ENCODE data around the gene TMEM117. TPM values are rescaled to one million over a fixed set of nuclear protein-coding genes. Genes with fewer than 3 reads are reported as not detected.

TMEM117 gene
- total and polyA plus RNA-seq, 2 donors from 2014 or later: 5.9 to 6.0 TPM

- no peaks in the 10 kb centered on the region for H3K4me1 ChIP-seq (ENCODE audit: control insufficient read depth in 2 of 3, insufficient read depth in 2 of 3, low read depth in 1 of 3, low read length in 3 of 3)
- H3K4me3 ChIP-seq (ENCODE audit: low read length in 3 of 3): no peak overlapping the region
- no peak overlapping the region for H3K9ac ChIP-seq (ENCODE audit: low read length in 3 of 3)
- H3K9me3 ChIP-seq (ENCODE audit: control insufficient read depth in 2 of 3, insufficient read depth in 1 of 3, low read length in 3 of 3): no peaks in the 10 kb centered on the region
- no peak for FAIRE-seq
- H3K27me3 ChIP-seq (ENCODE audit: control insufficient read depth, insufficient read depth, low read length): no peaks in the 10 kb centered on the region
- H3K27ac ChIP-seq (ENCODE audit: low read depth in 2 of 2, low read length in 2 of 2): no peak overlapping the region
- no peak for DNase-seq
- no peak for TF ChIP-seq CTCF (IDR thresholded peaks at IDR 0.05; ENCODE audit: borderline replicate concordance, extremely low read depth, insufficient read depth)
- no peaks in the 10 kb centered on the region for H3K36me3 ChIP-seq (ENCODE audit: control insufficient read depth in 2 of 3, insufficient read depth in 3 of 3, low read length in 3 of 3)
- intact Hi-C loops (cut with DNase I): no loop called here
Observed at GRCh38 chr12:43883311-43883710, 47.4 kb downstream of the TMEM117 start.

DNA sequence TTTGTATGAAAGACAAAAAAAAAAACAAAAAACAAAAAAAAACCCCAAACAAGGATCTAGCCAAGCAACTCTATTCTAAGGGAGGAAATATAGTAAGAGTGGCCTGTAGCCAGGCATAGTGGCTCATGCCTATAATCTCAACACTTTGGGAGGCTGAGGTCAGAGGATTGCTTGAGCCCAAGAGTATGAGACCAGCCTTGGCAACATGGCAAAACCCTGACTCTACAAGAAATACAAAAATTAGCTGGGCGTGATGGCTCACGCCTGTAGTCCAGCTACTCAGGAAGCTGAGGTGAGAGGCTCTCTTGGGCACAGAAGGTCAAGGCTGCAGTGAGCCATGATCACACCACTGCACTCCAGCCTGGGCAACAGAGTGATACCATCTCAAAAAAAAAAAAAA, 47.9 kb downstream of the TMEM117 start:
- FAIRE-seq: no peak
- H3K4me3 ChIP-seq (ENCODE audit: low read length in 3 of 3): no peak overlapping the region
- no peaks in the 10 kb centered on the region for H3K27me3 ChIP-seq (ENCODE audit: control insufficient read depth, insufficient read depth, low read length)
- no peaks in the 10 kb centered on the region for H3K36me3 ChIP-seq (ENCODE audit: control insufficient read depth in 2 of 3, insufficient read depth in 3 of 3, low read length in 3 of 3)
- no peak overlapping the region for H3K27ac ChIP-seq (ENCODE audit: low read depth in 2 of 2, low read length in 2 of 2)
- H3K9ac ChIP-seq (ENCODE audit: low read length in 3 of 3): no peak overlapping the region
- H3K9me3 ChIP-seq (ENCODE audit: control insufficient read depth in 2 of 3, insufficient read depth in 1 of 3, low read length in 3 of 3): no peaks in the 10 kb centered on the region
- no peaks in the 10 kb centered on the region for H3K4me1 ChIP-seq (ENCODE audit: control insufficient read depth in 2 of 3, insufficient read depth in 2 of 3, low read depth in 1 of 3, low read length in 3 of 3)
- no peak for DNase-seq
- TF ChIP-seq CTCF (IDR thresholded peaks at IDR 0.05; ENCODE audit: borderline replicate concordance, extremely low read depth, insufficient read depth): no peak
- intact Hi-C loops (cut with DNase I): no loop called here

GRCh38 chr12:43884683-43885410, 49.0 kb downstream of the TMEM117 start:
- FAIRE-seq: no peak
- no peak for TF ChIP-seq CTCF (IDR thresholded peaks at IDR 0.05; ENCODE audit: borderline replicate concordance, extremely low read depth, insufficient read depth)
- Histone ChIP-seq H3K27me3 (ENCODE audit: control insufficient read depth, insufficient read depth, low read length) (no peaks in the 10 kb centered on the region), H3K4me1 (ENCODE audit: control insufficient read depth in 2 of 3, insufficient read depth in 2 of 3, low read depth in 1 of 3, low read length in 3 of 3) (no peaks in the 10 kb centered on the region), H3K4me3 (ENCODE audit: low read length in 3 of 3) (no peak overlapping the region), H3K9ac (ENCODE audit: low read length in 3 of 3) (no peak overlapping the region), H3K9me3 (ENCODE audit: control insufficient read depth in 2 of 3, insufficient read depth in 1 of 3, low read length in 3 of 3) (no peaks in the 10 kb centered on the region), H3K27ac (ENCODE audit: low read depth in 2 of 2, low read length in 2 of 2) (no peak overlapping the region), H3K36me3 (ENCODE audit: control insufficient read depth in 2 of 3, insufficient read depth in 3 of 3, low read length in 3 of 3) (no peaks in the 10 kb centered on the region)
- DNase-seq: no peak
- intact Hi-C loops (cut with DNase I): no loop called here

- Histone ChIP-seq H3K27me3 (ENCODE audit: control insufficient read depth, insufficient read depth, low read length) (no peaks in the 10 kb centered on the region), H3K4me3 (ENCODE audit: low read length in 3 of 3) (no peak overlapping the region), H3K9ac (ENCODE audit: low read length in 3 of 3) (no peak overlapping the region), H3K4me1 (ENCODE audit: control insufficient read depth in 2 of 3, insufficient read depth in 2 of 3, low read depth in 1 of 3, low read length in 3 of 3) (no peaks in the 10 kb centered on the region), H3K9me3 (ENCODE audit: control insufficient read depth in 2 of 3, insufficient read depth in 1 of 3, low read length in 3 of 3) (no peaks in the 10 kb centered on the region), H3K36me3 (ENCODE audit: control insufficient read depth in 2 of 3, insufficient read depth in 3 of 3, low read length in 3 of 3) (no peaks in the 10 kb centered on the region), H3K27ac (ENCODE audit: low read depth in 2 of 2, low read length in 2 of 2) (no peak overlapping the region)
- no peak for FAIRE-seq
- no peak for DNase-seq
- intact Hi-C loops (cut with DNase I): no loop called here
- no peak for TF ChIP-seq CTCF (IDR thresholded peaks at IDR 0.05; ENCODE audit: borderline replicate concordance, extremely low read depth, insufficient read depth)
Observed at GRCh38 chr12:43887397-43887796, 51.5 kb downstream of the TMEM117 start.

Measured in kidney (tissue), 14 donors.